GM19468 (cell line): ENCODE measurements around the gene ATXN10.
"Not testable (repeated sequence)": the region's sequence is repeated elsewhere in the genome, so short reads cannot be mapped to it uniquely, and the experiment has no call there.

ENCODE experiments used
- ATAC-seq: cut with Tn5 transposase; IDR thresholded peaks from one replicate; pipeline ENCODE4 v1.9.1; 2021; ENCODE audit warnings: mild to moderate bottlenecking, moderate library complexity, moderate number of reproducible peaks; ENCODE audit not compliant: unreplicated experiment; ENCODE audit errors: extremely low read depth

The ATXN10 gene

GRCh38 chr22:45777046-45777851, 105.6 kb downstream of the ATXN10 start:
- no peak for ATAC-seq

GRCh38 chr22:45777852-45778375, 106.3 kb downstream of the ATXN10 start:
- ATAC-seq, result no peak

GRCh38 chr22:45781459-45781858, 109.8 kb downstream of the ATXN10 start:
- ATAC-seq, result no peak

- no peak for ATAC-seq
These were observed 110.3 kb downstream of the ATXN10 start for GRCh38 chr22:45781966-45782365.

GRCh38 chr22:45783021-45783420, 111.4 kb downstream of the ATXN10 start:
- no peak for ATAC-seq

- no peak for ATAC-seq
These were observed 112.1 kb downstream of the ATXN10 start for GRCh38 chr22:45783690-45784089.

- no peak for ATAC-seq
These were observed 113.0 kb downstream of the ATXN10 start for GRCh38 chr22:45784357-45785277.

GRCh38 chr22:45785458-45785857, 113.8 kb downstream of the ATXN10 start:
- no peak for ATAC-seq

GRCh38 chr22:45786726-45787125, 115.1 kb downstream of the ATXN10 start:
- no peak for ATAC-seq

GRCh38 chr22:45787759-45788158, 116.1 kb downstream of the ATXN10 start:
- no peak for ATAC-seq

- ATAC-seq, result no peak
These were observed 116.9 kb downstream of the ATXN10 start for GRCh38 chr22:45788522-45788921.

- no peak for ATAC-seq
These were observed 118.8 kb downstream of the ATXN10 start for GRCh38 chr22:45790401-45790800.

- no peak for ATAC-seq
These were observed 121.5 kb downstream of the ATXN10 start for GRCh38 chr22:45793161-45793560.

GRCh38 chr22:45793892-45794291, 122.3 kb downstream of the ATXN10 start:
- no peak for ATAC-seq

- not testable (repeated sequence) for ATAC-seq
These were observed 124.4 kb downstream of the ATXN10 start for GRCh38 chr22:45796009-45796408.

- ATAC-seq, result no peak
These were observed 127.7 kb downstream of the ATXN10 start for GRCh38 chr22:45799291-45799690.

- ATAC-seq, result no peak
These were observed 130.4 kb downstream of the ATXN10 start for GRCh38 chr22:45802054-45802453.

GRCh38 chr22:45804319-45804985, 132.8 kb downstream of the ATXN10 start:
- no peak for ATAC-seq

- no peak for ATAC-seq
These were observed 133.3 kb downstream of the ATXN10 start for GRCh38 chr22:45804986-45805325.

GRCh38 chr22:45805413-45805812, 133.8 kb downstream of the ATXN10 start:
- ATAC-seq, result no peak
